Stimulated activated CD4-positive, alpha-beta T cell treated with anti-CD3 and anti-CD28 coated beads, TNF-alpha, amount 100 ng/mL, for 1 hour (primary cell): ENCODE measurements around the gene CBX2.

Experiments used
- DNase-seq, 3 donors: peaks; one replicate each; pipeline ENCODE4 v3.0.0-alpha.2; 2020; ENCODE audit warnings: low read depth in 3 of 3, low spot score in 1 of 3

CBX2 gene

DNA sequence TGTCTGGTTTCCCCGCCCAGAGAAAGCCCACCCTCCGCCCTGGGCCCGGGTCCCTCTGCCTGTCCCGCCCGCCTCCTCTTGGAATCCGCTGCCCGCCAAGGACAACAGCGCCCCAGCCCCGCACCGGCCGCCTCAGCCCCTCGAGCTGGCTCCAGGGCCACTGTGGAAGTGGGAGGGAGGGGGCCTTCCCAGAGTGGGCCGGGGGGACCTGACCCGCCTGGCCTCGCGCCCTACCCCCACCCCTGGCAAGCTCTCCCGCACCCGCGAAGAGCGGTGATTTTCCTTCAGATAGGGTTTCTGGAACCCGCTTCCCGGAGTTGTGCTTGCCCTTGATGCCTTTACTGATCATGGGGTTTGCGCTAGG, 21.2 kb downstream of the CBX2 start:
- DNase-seq: no peak

DNA sequence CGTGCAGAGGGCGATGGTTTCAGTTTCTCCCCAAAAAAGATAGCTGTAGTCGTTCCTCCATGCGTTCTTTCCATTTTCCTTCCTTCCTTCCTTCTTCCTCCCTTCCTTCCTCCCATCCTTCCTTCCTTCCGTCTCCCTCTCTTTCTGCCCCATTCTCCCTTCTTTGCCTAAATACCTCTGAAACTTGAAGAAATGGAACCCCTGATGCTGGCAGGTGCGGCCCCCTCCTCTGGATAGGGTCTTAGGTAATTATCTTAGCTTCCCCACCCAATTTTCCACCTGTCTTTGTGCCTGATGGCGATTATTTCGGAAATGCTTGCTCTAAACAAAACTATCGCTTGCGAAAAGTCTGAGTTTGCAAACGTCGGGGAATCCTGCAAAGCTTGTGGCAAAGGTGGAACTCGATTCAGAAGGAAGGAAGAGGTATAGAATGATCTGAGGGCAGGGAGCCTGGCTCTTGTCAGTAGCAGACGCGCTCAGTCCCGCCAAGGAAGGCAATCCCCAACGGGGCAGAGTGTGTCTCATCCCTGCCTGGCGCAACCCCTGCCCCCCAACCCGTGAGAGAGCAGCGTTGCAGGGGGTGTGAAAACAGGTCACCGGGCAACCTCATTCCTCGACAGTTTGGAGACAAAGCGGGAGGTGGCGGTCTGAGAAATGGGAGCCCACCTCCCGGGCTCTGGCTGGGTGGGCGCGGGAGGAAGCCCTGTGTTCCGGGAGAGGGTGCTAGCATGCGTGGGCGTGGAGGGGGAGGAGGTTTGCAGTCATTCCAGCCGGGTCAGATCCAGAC, 21.8 kb downstream of the CBX2 start:
- DNase-seq: no peak

DNA sequence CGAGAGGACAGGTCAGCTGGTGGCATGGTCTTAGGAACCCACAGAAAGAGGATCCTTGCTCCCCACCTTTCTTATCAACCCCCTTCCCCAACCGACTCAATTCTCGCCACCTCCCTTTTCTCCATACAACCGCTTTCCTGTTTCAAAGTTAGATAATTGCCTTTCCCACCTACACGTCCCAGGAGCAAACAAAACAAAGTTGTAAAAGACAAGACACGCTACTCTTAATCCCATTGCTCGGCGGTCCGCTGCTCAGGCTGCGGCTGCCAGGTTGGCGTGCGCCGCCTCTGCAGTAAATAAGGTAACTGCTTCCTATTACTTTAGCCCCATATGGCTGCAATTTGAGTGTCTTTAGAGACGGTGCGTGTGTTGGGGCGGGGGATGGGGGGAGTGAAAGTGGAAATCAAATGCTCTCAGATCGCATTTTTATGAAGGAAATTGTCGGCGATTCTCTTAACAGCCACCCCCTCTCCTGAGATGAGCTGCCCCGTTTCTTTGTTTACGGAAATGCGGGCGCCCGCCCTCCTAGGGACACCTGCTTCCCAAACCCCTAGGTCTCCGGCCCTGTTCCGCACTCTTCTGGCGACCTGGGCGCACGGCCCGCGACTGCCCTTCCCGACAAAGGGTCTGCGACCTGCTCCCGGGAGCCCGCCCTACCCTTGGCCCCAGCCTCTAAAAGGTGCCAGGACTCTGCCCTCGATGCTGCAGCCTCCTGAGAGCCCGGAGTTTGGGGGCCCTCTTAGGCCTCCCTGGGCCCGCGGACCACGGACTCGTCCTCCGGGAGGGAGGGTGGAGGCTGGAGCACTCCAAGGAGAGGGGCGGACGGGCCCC, 22.6 kb downstream of the CBX2 start:
- no peak for DNase-seq

DNA sequence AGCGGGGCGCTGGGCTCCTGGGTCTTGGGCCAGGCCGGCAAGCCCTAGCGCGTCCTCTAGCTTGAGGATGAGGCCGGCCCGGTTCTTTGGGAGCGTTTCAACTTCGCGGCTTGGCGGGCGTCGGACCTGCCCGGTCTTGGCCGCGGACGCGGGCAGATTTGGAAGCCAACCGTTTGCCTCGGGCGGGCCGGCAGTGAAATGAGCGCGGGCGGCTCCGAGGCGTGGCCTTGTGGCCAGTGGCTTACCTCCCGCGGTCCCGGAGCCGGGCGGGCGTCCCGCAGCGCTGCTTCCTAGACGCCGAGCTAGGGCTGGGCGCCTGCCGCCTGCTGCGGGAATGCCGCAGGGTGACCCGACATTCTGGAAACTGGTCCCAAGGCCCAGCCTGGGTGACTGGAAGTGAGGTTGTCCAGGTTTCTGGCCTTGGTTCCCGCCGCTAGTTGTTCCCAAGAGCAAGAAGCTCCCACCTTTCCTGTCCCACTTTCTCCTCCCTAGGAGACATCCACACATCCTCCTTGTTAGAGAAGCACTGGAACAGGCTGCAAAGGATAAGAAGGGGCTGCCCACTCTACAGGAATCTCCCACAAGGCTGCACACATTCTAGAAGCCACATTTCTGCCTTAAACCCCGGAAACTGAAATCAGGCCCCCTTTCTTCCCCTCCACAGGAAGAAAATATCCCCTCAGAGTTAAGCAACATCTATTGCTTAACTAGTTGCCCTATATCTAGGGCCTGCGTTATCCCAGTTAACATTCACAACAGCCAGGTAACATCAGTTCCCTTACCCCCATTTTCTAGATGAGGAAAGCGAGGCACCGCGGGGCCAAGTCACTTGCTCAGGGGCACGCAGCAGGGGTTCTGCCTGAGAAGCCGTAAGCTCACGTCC, 23.4 kb downstream of the CBX2 start:
- no peak for DNase-seq

DNA sequence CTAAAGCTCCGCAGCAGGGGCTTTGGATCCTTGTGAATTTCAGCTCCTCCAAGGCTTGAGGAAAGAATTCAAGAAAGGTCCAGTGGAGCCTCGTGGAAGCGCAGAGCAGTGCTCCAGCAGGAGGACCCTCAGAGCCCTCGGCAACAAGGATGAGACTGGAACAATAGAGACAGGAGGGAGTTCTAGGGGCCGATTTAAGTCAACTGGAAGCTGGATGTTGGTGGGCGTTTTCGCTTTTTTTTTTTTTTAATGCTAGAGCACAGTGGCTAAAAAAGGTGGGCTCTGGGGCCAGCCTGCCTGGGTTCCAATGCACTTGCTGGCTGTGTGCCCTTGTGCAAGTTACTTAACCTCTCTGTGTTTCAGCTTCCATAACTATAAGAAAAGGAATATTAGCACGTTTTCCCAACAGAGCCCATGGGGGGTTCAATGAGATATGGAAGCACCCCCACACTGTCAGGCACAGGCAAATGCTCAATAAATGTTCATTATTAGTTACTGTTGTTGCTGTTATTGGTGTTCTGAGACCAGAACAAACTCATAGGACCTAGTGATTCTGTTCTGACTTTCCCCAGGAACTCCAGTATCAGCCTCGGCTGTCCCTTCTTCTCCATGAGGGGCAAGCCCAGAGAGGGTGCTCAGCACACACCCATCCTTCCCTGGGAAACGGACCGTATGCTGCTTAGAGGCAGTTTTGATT, 24.2 kb downstream of the CBX2 start:
- no peak for DNase-seq

DNA sequence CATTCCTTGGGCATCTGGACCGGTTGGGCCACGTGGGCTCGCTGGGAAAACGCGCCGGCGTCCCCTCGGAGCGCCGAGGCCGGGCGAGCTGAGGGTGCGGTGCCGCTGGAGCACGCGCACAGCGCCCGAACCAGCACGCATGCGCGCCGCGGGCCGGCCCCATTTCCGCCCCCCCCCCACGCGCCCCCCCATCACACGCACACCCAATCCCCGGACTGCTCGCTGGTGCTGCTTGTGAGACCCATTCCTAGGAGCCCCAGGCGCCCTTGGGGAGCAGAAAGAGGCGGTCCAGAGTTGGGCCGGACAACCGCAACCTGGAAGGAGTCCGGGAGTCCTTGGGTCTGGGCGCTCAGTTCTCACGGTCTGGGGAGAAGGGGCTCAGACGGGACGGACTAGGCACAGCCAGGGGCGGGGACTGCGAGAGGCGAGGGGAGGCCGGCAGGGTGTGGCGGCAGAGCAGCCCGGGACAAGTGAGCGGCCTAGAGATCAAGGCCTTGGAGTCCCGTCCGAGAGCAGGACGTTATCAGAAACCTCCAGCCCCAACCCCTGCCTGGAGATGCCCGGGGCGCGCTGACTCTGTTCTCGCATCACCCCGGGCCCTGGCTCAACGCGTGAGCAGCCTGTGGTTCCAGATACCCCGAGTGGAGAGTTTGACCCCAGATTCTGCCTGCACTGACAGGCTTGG, 24.9 kb downstream of the CBX2 start:
- no peak for DNase-seq

DNA sequence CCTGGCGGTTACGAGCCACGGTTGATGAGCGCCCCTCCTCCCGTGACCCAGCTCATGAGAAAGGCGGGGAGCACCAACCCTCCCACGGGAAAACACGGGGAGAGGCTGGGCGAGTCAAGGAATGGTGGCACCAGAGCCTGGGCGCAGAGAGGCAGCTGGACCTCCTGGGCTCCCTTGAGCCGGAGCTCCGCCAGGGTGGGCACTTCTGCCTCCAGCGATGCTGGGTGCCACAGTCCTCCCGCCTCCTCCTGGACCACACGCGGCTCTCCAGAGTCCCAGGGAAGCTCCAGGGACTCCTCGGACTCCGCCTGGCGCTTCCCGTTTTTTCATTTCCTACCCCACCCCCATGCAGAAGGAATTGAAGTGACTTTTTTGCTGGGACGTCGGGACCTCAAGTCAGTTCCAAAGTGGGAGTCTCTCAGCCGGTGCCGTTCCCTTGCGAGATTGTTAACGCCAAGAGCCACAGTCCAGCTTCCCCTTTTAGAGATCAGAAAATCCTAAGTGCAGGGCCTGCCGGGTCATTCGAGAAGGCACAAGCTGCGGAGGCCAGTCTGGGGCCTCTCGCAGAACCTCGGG, 25.6 kb downstream of the CBX2 start:
- no peak for DNase-seq

DNA sequence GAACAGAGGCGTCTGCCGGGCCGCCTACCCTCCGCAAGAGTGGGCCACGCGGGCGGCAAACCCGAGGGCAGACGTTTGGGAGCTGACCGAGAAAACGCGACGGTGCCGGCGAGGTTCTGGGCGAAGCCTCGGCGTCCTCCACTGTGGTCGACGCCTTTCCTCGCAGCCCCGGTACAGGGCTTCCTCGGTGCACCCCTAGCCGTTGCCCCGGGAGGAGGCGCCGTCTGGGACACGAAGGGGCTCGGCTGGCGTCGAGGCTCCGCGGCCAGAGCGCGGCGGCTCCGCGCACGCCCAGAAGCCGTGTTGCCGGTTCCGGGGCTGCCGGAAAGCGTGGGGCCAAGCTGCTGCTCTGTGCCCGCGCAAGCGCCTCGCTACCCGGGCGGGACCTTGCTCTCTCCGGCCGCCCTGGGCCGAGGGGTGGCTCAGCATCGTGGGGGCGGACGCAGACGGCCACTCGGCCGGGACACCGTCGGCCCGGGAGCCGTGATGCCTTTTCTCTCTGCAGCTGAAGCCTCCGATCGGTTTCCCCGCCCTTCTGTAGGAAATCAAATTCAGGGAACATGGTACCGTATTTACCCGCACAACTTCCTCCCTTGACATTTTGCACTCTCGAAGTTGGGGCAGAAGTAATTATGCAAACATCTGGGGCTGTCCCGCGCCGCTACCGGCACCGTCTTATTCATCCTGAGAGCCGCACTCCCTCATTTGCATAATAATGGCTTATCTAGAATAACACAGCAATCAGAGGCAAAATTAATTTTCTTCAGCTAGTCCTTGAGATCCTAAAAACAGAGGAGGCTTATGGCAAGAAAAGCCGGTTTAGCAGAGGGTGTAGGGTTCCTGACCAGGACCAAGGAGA, 26.3 kb downstream of the CBX2 start:
- DNase-seq: peak in 1 of 3 donors; percentile 53

DNA sequence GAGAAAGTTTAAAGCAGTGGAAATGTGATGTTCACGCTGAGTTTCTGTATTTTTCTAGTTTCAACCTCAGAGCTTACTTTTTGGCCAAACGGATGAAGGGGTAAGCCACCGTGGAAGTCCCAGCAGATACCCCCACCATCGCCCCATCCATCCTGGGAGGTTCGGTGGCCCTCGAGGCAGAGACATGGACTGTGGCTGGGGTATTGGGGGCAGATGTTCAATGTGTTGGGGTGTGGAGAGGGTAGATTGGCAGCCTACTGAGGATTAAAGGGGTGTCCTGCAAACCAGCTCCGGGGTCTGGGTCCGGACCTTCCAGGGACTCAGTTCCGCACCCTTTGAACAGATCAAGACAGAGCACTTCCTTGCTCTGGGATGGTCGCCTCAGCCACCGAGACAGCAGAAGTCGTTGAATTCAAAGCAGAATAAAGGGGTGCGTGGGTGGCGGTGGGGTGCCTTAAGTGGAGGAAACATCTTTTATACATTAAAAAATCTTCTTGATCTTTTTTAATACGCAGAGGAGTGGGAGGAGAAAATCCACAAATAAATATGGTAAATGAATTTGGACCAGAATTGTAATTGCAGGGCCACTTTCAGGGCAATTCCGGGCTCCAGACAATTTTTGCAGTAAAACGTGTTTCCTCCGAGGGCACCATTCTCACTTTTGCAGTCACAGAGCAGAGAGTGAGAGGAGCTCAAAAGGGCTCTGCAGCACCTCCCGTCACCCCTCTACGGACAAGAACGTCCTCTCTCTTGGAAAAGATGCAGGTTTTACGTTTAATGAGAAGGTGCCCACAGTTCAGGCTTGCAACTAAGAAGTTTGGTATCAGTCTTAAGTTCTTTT, 27.1 kb downstream of the CBX2 start:
- DNase-seq: no peak

DNA sequence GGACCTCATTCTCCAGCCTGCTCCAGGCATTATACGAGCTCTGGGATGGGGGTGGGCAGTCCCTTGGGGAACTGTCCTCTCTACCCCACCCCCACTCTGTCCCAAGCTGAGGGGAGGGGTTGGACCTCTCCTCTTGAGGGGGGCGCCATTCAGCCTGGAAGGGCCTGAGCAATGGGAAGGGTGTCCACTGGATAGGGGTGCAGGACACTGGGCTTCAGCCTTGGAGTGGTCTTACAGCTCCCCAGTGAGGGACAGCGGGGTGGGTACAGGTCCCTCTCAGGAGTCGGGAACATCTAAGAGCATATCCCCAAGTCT, 28.5 kb downstream of the CBX2 start:
- no peak for DNase-seq

DNA sequence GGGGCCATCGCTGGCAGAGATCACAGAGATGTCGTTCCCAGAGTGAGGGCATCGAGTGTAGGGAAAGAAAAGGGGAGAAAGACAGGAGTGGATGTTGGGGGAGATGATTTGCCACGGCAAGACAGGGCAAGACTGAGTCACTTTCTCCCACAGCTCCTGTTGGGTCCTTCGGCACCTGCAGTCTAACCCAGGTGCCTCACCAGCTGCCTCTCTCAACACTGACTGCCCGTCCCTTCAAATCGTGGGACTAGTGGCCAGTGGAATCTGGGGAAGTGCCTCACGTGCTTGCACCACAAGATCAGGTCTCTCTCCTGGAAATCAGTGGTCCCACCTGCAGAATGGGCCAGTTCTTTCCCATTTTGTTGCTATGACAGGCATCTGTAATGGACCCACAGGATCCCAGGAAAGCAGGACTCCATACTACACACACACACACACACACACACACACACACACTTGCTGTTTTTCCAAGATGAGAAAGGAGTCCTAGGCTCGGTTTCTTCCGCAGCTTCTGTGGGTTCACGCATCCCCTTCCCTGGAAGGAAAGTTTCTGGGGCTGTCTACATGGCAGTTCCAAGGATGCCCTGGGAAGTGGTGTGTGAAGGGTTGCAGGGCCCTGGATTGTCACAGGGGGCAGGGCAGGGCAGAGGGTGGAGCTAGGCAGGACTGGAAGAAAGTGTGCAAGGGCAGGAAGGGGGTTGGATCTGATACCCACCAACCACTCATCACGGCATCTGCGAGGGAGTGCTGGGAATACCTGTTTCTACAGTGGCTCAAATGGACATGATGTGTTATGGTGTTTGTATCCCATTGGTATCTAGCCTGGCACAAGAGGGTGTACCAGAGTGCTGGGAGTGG, 29.1 kb downstream of the CBX2 start:
- no peak for DNase-seq

DNA sequence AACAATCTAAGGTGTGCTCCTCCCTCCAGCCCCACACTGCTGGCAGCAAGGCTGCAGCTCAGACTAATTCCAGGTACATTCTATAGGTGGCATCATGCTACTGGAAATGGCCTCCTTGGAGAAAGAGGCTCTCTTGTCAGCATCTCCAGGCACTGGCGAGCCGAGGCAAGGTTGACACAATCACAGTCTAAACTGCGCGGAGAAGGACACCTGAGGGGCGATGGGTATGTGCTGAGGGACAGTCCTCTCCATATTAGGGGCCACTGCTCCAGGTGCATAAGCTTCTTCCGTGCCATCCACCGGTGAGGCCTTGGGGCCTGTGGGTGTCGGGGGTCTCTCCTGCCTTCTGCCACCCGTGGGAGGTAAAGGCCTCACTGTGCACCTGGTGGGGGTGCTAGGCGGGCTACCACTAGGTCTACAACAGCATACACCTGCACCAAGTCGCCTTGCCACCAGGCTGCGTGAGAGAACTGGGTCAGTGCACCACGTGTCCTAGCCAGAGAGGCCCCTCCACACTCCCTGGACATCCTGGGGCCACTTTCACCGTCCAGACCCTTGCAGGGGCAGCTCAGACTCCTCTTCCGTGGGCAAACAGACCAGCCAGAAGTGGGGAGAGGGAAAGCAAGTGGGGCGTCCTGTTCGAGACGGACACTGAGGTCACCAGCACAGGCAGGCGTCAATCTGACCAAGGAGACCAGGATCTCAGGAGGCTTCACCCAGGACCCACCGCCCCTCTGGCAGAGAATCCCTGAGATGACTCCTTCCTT, 31.0 kb downstream of the CBX2 start:
- no peak for DNase-seq

DNA sequence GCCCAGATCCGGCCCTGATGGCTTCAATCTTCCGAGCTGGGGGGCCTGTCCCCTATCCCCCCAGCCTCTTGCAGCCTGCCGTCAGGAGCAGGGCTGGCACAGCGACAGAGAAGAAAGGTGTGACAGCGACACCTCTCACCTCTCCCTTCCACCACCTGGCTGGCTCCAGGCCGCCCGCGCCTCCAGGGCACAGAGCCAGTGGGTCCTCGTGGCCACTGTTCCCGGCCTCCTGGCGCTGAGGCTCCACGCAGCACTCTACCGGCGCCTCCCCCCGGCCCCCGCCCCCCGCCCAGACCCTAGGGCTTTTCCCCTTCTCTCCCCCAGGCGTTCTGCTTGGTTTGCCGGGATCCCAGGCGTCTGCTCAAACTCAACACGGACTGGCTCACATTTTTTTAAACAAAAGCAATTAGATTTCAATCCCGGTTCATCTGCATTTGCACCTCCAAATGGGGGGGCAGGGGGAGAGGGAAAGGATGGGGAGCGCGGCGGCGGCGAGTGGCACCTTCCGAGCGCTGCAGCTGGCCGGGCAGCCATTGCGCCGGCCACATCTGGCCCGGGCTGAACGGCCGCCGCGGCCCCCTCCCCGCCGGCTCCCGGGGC, 31.7 kb downstream of the CBX2 start:
- DNase-seq: no peak

DNA sequence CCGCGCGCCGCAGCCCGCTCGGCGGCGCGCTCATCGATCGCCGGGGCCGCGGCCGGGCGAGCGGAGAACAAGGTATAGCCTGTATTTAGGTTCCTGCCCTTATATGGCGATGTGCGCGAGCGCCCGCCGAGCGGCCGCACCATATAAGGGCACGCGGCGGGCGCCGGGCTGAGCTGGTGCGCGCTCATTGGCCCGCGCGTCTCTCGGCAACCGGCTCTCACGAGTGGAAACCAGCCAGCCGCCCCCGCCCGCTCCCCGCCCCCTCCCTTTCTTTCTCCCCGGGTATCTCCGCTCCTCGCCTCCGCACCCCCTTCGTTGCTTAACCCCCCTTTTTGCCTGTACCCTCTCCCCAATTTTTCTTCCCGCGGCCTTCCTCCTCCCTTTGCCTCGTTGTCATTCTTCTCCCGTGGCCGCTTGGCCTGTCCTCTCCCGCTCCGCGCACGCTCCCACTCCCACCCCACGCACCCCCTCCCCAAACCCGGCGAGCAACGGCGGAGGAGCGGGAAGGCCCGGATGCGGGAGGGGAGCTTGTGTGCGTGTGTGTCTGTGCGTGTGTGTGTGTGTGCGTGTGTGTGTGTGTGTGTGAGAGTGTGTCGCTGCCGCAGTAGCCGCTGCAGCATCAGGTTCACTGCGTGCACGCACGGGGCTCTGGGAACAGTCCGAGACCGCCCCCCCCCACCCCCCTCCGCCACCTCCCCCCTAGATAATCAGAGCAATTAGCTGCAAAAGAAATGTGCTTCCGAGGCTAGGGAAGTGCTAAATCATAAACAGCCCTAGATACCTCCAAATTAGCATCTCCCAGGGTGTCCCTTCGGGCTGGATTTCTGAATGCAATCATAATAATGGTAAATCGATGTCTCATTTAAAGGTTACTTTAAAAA, 32.4 kb downstream of the CBX2 start:
- DNase-seq: peak; percentile 50 to 68 (median 62)
